Common myeloid progenitor, CD34-positive (primary cell): ENCODE measurements around the gene WNK2.

Experiments
- CTCF ChIA-PET: fragments of 350-600 bp; sonication (Branson Sonifier 250); formaldehyde crosslinking; loops from one replicate; lab custom pipeline; 2021; ENCODE audit warnings: antibody characterized with exemption; lab: Charles Lee
- POLR2A ChIA-PET: fragments of 350-600 bp; sonication (Branson Sonifier 250); formaldehyde crosslinking; loops from one replicate; lab custom pipeline; 2021; ENCODE audit warnings: antibody characterized with exemption; lab: Charles Lee
- DNase-seq, 3 donors: peaks; one replicate each; pipeline versions ENCODE4 v3.0.0 to v3.0.0-alpha.2; 2013
- H3K27ac ChIP-seq, 2 experiments: 1 replicate in 1 of 2; 2 replicates in 1 of 2; pipeline ENCODE4 v1.7.0; 2013; ENCODE audit warnings: inconsistent platforms in 2 of 2, low read length in 2 of 2, mild to moderate bottlenecking in 2 of 2, low read depth in 1 of 2, moderate library complexity in 1 of 2; ENCODE audit not compliant: severe bottlenecking in 2 of 2, insufficient read depth in 1 of 2, poor library complexity in 1 of 2
- H3K27me3 ChIP-seq, 5 experiments: replicated peaks in 2 of 5; 1 replicate in 3 of 5; 2 replicates in 2 of 5; pipeline versions ENCODE4 v1.6.1 to v1.7.0; 2013; ENCODE audit warnings: low read length in 4 of 5, mild to moderate bottlenecking in 2 of 5, moderate library complexity in 2 of 5, inconsistent platforms in 1 of 5; ENCODE audit not compliant: insufficient read depth in 5 of 5, control insufficient read depth in 4 of 5
- H3K36me3 ChIP-seq, 4 experiments: 1 replicate in 2 of 4; 2 replicates in 2 of 4; pipeline versions ENCODE4 v1.6.1 to v1.7.0; 2013; ENCODE audit warnings: low read length in 3 of 4, control low read depth in 1 of 4, mild to moderate bottlenecking in 1 of 4; ENCODE audit not compliant: control insufficient read depth in 4 of 4, insufficient read depth in 4 of 4
- H3K4me1 ChIP-seq, 4 experiments: 1 replicate in 3 of 4; 2 replicates in 1 of 4; pipeline versions ENCODE4 v1.6.1 to v1.7.1; 2013; ENCODE audit warnings: low read length in 3 of 4, mild to moderate bottlenecking in 3 of 4, control low read depth in 1 of 4, inconsistent platforms in 1 of 4, moderate library complexity in 1 of 4; ENCODE audit not compliant: control insufficient read depth in 4 of 4, insufficient read depth in 4 of 4; ENCODE audit errors: control extremely low read depth in 1 of 4
- H3K4me3 ChIP-seq, 7 experiments: 1 replicate in 4 of 7; 2 replicates in 3 of 7; pipeline versions ENCODE4 v1.5.1 to v1.7.0; 2013; ENCODE audit warnings: mild to moderate bottlenecking in 7 of 7, low read length in 6 of 7, moderate library complexity in 6 of 7, inconsistent platforms in 2 of 7, low read depth in 2 of 7, control low read depth in 1 of 7; ENCODE audit not compliant: insufficient read depth in 4 of 7, control insufficient read depth in 1 of 7; ENCODE audit errors: extremely low read depth in 1 of 7
- H3K9me3 ChIP-seq, 5 experiments: 1 replicate in 4 of 5; 2 replicates in 1 of 5; pipeline versions ENCODE4 v1.6.1 to v1.7.1; 2013; ENCODE audit warnings: low read length in 4 of 5, mild to moderate bottlenecking in 2 of 5, inconsistent platforms in 1 of 5, low read depth in 1 of 5, moderate library complexity in 1 of 5; ENCODE audit not compliant: control insufficient read depth in 4 of 5, insufficient read depth in 2 of 5; ENCODE audit errors: control extremely low read depth in 1 of 5
- WGBS: methylation state at CpG from one replicate; pipeline ENCODE4 v1.1.5; 2013; ENCODE audit not compliant: insufficient coverage; 5-methylcytosine and 5-hydroxymethylcytosine counted together

WNK2 gene

GRCh38 chr9:93280661-93281259 is 96.8 kb downstream of the WNK2 start:
- H3K36me3 ChIP-seq = no peaks in the 10 kb centered on the region
- H3K27ac ChIP-seq = no peak overlapping the region
- no peaks in the 10 kb centered on the region for H3K4me1 ChIP-seq
- ChIA-PET CTCF (interaction anchor here (1.2 kb wide), 1 partner anchor 18 kb away, joined by 3 read pairs; no protein-coding TSS in a partner anchor), POLR2A (no interaction called here)
- no peak overlapping the region for H3K4me3 ChIP-seq
- H3K27me3 ChIP-seq = peaks cover 0 to 10% (median 8%) of the 10 kb centered on the region in 5 experiments
- DNase-seq = no peak
- peaks cover 0 to 4% (median 0%) of the 10 kb centered on the region in 5 experiments for H3K9me3 ChIP-seq
- WGBS = 100% methylated on average over 1 of the region's 1 CpG

- CTCF ChIA-PET = interaction anchor here (1.2 kb wide), 1 partner anchor 16 kb away, joined by 5 read pairs; no protein-coding TSS in a partner anchor
These were observed 102.6 kb downstream of the WNK2 start for GRCh38 chr9:93286252-93287188.

GRCh38 chr9:93287189-93287552 is 103.2 kb downstream of the WNK2 start:
- ChIA-PET POLR2A (no interaction called here), CTCF (interaction anchor here (1.2 kb wide), 1 partner anchor 16 kb away, joined by 5 read pairs; no protein-coding TSS in a partner anchor)
- H3K27me3 ChIP-seq = peaks cover 0 to 6% (median 5%) of the 10 kb centered on the region in 5 experiments
- WGBS = 97% methylated on average over 8 of the region's 10 CpGs
- no peak for DNase-seq
- H3K4me1 ChIP-seq = no peaks in the 10 kb centered on the region
- H3K4me3 ChIP-seq = no peak overlapping the region
- H3K36me3 ChIP-seq = no peaks in the 10 kb centered on the region
- no peak overlapping the region for H3K27ac ChIP-seq
- H3K9me3 ChIP-seq = peaks cover 0 to 4% (median 0%) of the 10 kb centered on the region in 5 experiments

More at GRCh38 chr9:93286252-93287188, 102.6 kb downstream of the WNK2 start:
- Histone ChIP-seq H3K36me3 (no peaks in the 10 kb centered on the region), H3K9me3 (peaks cover 0 to 4% (median 0%) of the 10 kb centered on the region in 5 experiments), H3K27ac (no peak overlapping the region), H3K27me3 (peaks cover 0 to 6% (median 5%) of the 10 kb centered on the region in 5 experiments), H3K4me1 (no peaks in the 10 kb centered on the region), H3K4me3 (no peak overlapping the region)
- POLR2A ChIA-PET = no interaction called here
- 93% methylated on average over 2 of the region's 6 CpGs for WGBS
- DNase-seq = no peak

- Histone ChIP-seq H3K4me3 (no peak overlapping the region), H3K27ac (no peak overlapping the region), H3K36me3 (no peaks in the 10 kb centered on the region), H3K9me3 (peaks cover 0 to 4% (median 0%) of the 10 kb centered on the region in 5 experiments), H3K27me3 (peaks cover 0 to 6% (median 5%) of the 10 kb centered on the region in 5 experiments), H3K4me1 (no peaks in the 10 kb centered on the region)
- 100% methylated on average over 2 of the region's 5 CpGs for WGBS
- no peak for DNase-seq
- POLR2A ChIA-PET = no interaction called here
- CTCF ChIA-PET = interaction anchor here (1.4 to 1.5 kb wide), 2 partner anchors 15 to 18 kb away, joined by 5 to 6 read pairs; no protein-coding TSS in a partner anchor
These were observed 103.7 kb downstream of the WNK2 start for GRCh38 chr9:93287593-93287992.

GRCh38 chr9:93288341-93288740 is 104.4 kb downstream of the WNK2 start:
- DNase-seq = no peak
- CTCF ChIA-PET = interaction anchor here (1.4 to 1.5 kb wide), 2 partner anchors 14 to 17 kb away, joined by 5 to 6 read pairs; no protein-coding TSS in a partner anchor
- POLR2A ChIA-PET = no interaction called here
- 91% methylated on average over 8 of the region's 8 CpGs for WGBS
- Histone ChIP-seq H3K9me3 (peaks cover 0 to 4% (median 0%) of the 10 kb centered on the region in 5 experiments), H3K4me3 (no peak overlapping the region), H3K27me3 (peaks cover 0 to 6% (median 5%) of the 10 kb centered on the region in 5 experiments), H3K36me3 (no peaks in the 10 kb centered on the region), H3K4me1 (no peaks in the 10 kb centered on the region), H3K27ac (no peak overlapping the region)

GRCh38 chr9:93288891-93289883 is 105.2 kb downstream of the WNK2 start:
- DNase-seq = no peak
- ChIA-PET POLR2A (interaction anchor here (0.6 kb wide), 1 partner anchor 58 kb away, joined by 3 read pairs; no protein-coding TSS in a partner anchor), CTCF (interaction anchor here (1.3 to 1.5 kb wide), 3 partner anchors 13 to 17 kb away, joined by 5 to 9 read pairs (median 6); no protein-coding TSS in a partner anchor)
- H3K36me3 ChIP-seq = no peaks in the 10 kb centered on the region
- H3K27me3 ChIP-seq = peaks cover 0 to 9% (median 2%) of the 10 kb centered on the region in 5 experiments
- no peaks in the 10 kb centered on the region for H3K4me1 ChIP-seq
- WGBS = 93% methylated on average over 21 of the region's 32 CpGs
- H3K9me3 ChIP-seq = peaks cover 0 to 2% (median 0%) of the 10 kb centered on the region in 5 experiments
- H3K4me3 ChIP-seq = no peak overlapping the region
- no peak overlapping the region for H3K27ac ChIP-seq
